ENCODE results near the gene CES1. TPM values are rescaled to one million over a fixed set of nuclear protein-coding genes. Genes with fewer than 3 reads are reported as not detected.
A peak's percentile ranks its signal among the peaks of the same experiment; 100 is the strongest.
"Not testable (repeated sequence)": the region's sequence is repeated elsewhere in the genome, so short reads cannot be mapped to it uniquely, and the experiment has no call there.

The CES1 gene
- total RNA-seq (2014; rRNA removed): not detected in 2 replicates
- polyA plus RNA-seq (2012): not detected

DNA sequence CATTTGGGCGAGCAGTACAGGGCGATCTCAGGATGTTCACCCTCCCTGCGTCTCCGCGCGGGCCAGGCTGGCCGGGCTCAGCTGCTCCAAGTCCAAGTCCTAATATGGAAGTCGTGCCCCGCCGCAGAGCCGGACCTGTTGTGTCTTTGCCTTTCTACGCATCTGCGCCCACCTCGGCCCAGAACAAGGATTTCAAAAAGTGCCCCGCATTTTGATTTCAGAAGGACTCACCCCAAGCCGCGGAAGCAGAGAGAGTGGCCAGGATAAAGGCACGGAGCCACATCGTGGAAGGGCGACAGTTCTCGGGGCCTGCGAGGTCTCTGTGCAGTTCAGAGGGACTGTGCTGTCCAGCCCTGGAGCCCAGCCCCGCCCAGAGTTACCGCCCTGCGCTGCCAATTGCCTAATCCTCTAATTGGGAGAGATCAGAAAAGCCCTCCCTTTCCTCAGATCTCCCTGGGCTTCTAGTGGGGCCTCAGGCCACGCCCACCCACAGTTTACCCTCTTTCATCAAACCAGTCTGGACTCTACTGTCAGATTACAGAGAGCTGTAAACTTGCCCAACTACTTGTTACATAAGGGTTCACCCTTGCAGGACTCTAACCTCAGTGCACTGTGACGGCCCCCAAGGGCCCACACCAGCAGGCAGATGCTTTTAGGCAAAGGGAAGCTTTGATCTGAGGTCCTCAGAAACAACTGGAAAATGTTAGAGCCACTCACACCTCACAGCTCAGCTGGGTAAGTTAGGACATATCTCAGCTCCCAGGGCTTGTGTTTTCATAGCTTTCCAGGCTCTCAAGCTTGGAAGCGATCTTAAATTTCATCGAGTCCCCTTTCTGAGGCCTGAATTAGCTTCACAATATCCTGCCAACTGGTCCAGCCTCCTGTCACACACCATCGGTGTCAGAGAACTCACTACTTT, at the start of gene CES1:
Gene CES1, minus strand, starts transcription at position 324 of the 919 bp plus-strand sequence. Its CDS starts 41 bp downstream, at position 283.
- no peak for DNase-seq (ENCODE audit: low read depth)

GRCh38 chr16:55876854-55877253, 44.0 kb upstream of the CES1 start:
- no peak for DNase-seq (ENCODE audit: low read depth)

DNA sequence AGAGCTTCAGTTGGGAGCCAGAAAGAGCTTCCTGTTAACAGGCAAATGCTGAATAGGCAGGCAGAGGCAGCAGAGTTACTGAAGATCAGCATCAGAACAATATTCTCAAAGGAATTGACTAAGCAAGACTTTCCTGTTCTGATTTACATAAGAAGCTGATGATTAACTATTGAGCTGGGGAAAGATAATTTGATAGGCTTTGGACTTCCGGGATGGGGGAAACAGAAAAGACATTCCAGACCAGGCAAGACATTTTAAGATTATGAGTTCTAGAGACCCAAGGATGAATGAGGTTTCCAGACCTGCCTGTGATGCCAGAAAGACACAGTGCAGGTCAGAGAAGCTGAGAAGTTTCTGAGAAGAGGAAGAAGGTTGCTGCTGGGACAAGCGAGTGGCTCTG, 42.4 kb upstream of the CES1 start, which contains the start of gene CES5A:
Gene CES5A, minus strand, starts transcription at position 101 of the 400 bp plus-strand sequence. CDS start 152 bp downstream, outside the sequence.
- no peak for DNase-seq (ENCODE audit: low read depth)

DNA sequence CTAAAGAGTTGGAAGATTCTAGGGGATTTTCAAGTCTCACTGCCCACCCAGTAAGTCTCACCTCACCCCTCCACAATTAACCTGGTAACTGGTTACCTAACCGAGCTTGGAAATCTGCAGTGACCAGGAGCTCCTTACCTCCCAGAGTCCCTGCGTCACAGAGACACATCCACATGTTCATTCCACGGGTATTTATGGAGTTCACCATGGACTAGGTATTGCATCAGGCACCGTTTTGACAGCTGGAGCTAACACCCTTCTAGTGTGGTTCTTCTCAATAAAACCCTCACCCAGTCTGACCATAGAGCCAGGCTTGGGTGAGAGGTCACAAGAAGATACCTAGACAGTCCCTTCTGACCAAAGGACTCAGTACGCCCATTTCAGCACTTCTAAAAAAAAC, 40.2 kb upstream of the CES1 start:
- no peak for DNase-seq (ENCODE audit: low read depth)

- DNase-seq (ENCODE audit: low read depth): no peak
Observed at GRCh38 chr16:55872130-55872529, 39.2 kb upstream of the CES1 start.

GRCh38 chr16:55871411-55872038, 38.6 kb upstream of the CES1 start:
- DNase-seq (ENCODE audit: low read depth): no peak

- no peak for DNase-seq (ENCODE audit: low read depth)
Observed at GRCh38 chr16:55868980-55869379, 36.1 kb upstream of the CES1 start.

DNA sequence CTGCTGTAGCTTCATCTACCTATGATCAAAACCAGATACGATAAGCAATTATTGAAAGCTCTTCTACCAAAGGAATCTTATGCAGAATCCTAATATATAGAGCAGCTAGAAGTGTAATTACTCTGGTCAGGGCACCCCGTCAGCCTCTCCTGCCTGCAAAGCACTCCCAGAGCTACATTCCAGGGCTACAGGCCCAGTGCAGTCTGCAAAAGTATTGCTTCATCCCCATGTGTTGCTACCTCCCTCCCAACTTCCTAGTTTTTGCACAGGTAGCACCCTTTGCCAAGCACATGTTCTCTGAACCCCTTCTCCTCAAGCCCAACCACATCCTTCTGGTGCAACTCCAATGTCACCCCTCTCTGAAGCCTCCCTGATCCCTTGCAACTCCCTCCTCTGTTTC, 35.2 kb upstream of the CES1 start:
- no peak for DNase-seq (ENCODE audit: low read depth)

DNA sequence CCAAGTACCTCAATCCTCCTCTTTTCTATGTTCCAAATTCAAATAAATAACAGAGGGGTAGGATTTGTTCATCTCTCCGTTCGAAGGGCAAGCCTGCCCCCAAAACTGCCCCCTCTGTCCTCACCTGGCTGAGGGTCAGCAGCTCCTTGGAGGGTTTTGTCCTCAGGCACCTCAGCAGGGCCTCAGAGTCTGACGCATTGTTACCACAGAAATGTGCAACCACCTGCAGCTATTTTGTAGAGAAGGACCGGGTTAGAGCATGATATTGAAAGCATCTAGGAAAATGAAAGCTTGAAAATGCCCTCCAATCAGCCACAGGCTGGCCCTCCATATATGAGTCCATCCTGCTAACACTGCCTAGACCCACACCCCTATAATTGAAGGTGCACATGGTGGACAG, 28.4 kb upstream of the CES1 start:
- no peak for DNase-seq (ENCODE audit: low read depth)

GRCh38 chr16:55857650-55858049, 24.8 kb upstream of the CES1 start:
- not testable (repeated sequence) for DNase-seq (ENCODE audit: low read depth)

DNA sequence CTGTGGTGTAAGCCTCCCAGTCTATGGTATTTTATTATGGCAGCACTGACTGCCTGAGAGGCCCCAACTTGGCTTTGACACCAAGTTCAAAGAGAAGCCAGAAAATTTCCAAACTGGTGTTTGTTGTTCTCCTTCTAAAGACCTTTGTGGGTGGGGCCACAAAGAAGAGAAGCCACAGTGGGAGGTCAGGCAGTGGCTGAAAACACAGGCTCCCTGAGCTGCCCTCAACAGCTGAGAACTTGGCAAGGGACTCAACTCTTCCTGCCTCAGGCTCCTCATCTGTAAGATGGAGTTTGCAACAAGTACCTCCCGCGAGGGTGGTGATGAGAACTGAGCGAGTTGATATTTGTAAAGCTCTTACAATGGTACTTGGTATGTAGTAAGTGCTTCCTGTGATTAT, 24.1 kb upstream of the CES1 start:
- no peak for DNase-seq (ENCODE audit: low read depth)

DNA sequence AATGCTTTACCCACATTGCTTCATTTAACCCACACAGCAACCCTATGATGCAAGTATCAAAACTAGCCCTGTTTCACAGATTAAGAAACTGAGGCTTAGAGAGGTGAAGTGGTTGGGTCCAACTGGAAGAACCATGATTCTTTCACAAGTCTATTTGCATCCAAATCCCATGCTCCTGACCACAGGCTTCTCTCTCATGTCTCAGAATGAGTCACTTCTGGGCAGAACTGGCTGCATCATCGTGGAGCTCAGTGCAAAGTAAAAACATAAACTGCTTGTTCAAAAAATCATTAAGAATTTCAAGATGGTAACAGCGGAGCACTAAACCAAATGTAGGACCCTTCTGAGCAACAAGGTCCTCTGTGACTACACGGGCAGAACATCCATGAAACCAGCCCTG, 20.2 kb upstream of the CES1 start:
- DNase-seq (ENCODE audit: low read depth): peak; percentile 6

DNA sequence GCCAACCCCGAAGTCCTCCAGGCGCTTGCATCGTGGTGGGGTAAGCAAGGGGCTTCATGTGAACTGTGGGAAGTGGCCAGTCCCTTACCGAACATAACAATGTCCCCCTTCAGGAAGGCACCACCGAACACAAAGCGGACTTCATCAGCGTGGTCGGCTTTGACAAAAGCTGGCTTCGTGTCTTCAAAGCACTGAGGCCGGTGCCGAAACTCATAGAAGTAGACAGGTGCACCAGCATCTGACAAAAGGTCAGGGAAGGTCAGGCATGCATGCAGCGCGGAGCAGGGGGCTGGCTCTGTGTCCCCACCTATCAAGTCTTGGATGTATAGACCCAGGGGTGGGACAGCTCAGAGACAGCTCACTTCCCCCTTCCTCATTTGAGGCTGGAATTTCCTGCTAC, 16.6 kb upstream of the CES1 start:
- DNase-seq (ENCODE audit: low read depth): no peak

GRCh38 chr16:55846598-55847346, 13.9 kb upstream of the CES1 start:
- no peak for DNase-seq (ENCODE audit: low read depth)

DNA sequence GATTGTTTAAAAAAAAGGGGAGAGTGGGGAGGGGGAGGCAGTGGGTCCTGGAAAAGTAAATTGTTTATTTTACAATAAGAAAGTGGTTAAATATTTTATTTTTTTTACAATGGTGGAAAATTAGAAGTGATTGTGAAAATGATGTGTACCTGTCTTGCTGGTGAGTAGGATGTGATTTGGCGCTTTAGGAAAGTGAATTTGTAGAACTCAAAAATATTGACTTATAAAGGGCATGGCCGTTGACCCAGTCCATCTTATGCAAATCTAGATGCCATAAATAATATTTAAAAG, 10.2 kb upstream of the CES1 start:
- no peak for DNase-seq (ENCODE audit: low read depth)

GRCh38 chr16:55842369-55843104, 9.6 kb upstream of the CES1 start:
- peak; percentile 39 for DNase-seq (ENCODE audit: low read depth)

GRCh38 chr16:55839115-55839514, 6.2 kb upstream of the CES1 start:
- DNase-seq (ENCODE audit: low read depth): no peak

DNA sequence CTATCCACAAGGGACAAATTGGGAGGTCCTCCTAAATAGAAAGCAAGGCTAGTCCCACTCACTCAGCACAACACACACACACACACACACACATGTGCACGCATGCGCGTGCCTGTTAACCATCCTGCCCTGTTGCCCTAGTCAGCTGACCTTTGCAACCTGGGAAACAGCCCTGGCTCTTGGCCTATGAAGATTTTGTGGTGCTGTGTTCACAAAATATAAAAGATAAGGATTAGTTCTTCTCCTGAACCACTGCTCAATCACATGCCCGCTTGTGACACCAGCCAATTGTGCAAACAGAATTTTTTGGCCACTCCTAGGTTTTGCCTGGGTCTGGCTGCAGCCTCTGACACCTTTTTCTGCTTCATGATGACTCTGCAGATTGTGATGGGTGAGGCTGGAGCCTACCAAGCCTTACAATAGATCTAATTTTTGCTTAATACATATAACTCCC, 3.3 kb upstream of the CES1 start:
- no peak for DNase-seq (ENCODE audit: low read depth)

- DNase-seq (ENCODE audit: low read depth): no peak
Observed at GRCh38 chr16:55835581-55835980, 2.7 kb upstream of the CES1 start.

- DNase-seq (ENCODE audit: low read depth): not testable (repeated sequence)
Observed at GRCh38 chr16:55835173-55835572, 2.3 kb upstream of the CES1 start.

GRCh38 chr16:55834049-55834448, 1.2 kb upstream of the CES1 start:
- no peak for DNase-seq (ENCODE audit: low read depth)

- DNase-seq (ENCODE audit: low read depth): no peak
Observed at GRCh38 chr16:55832425-55832772, 497 bp downstream of the CES1 start.
